GM12878 (cell line): Measurements from ENCODE around the gene NCAM2.

Experiments used
- CBFB ChIP-seq: IDR thresholded peaks from 2 replicates; pipeline ENCODE4 v1.6.1; 2016; ENCODE audit warnings: antibody characterized with exemption, low read depth
- CTCF ChIP-seq, 3 experiments: IDR thresholded peaks in 2 of 3; conservative IDR thresholded peaks in 1 of 3; 2 replicates each; pipeline ENCODE4 v1.5.1; 2011; ENCODE audit warnings: low read depth in 3 of 3, low read length in 3 of 3, mild to moderate bottlenecking in 3 of 3, control low read depth in 2 of 3, moderate library complexity in 2 of 3, inconsistent platforms in 1 of 3, mixed read lengths in 1 of 3; ENCODE audit not compliant: control insufficient read depth in 2 of 3, insufficient read depth in 1 of 3; ENCODE audit errors: extremely low read depth in 1 of 3
- DPF2 ChIP-seq: fragments of 450-650 bp; IDR thresholded peaks from 2 replicates; pipeline ENCODE4 v1.6.1; 2017; ENCODE audit warnings: mild to moderate bottlenecking
- RCOR1 ChIP-seq: conservative IDR thresholded peaks from 2 replicates; pipeline ENCODE4 v1.6.1; 2012; ENCODE audit warnings: low read depth, low read length, improper control_type of control experiment
- SRF ChIP-seq, 2 experiments: IDR thresholded peaks; 2 replicates each; pipeline ENCODE4 v1.6.1; 2011; ENCODE audit warnings: low read depth in 2 of 2, low read length in 2 of 2, mild to moderate bottlenecking in 1 of 2, moderate library complexity in 1 of 2

- TF ChIP-seq CTCF (IDR thresholded peaks at IDR 0.05 in 2 of 3, conservative IDR thresholded peaks at IDR 0.05 in 1 of 3; ENCODE audit: control insufficient read depth in 2 of 3, extremely low read depth in 1 of 3, insufficient read depth in 1 of 3, low read depth in 3 of 3, low read length in 3 of 3) (no peak), RCOR1 (no peak), CBFB (no peak), DPF2 (no peak), SRF (IDR thresholded peaks at IDR 0.05; ENCODE audit: low read depth in 2 of 2, low read length in 2 of 2) (no peak)
Measured at GRCh38 chr21:21097466-21097865, 99.3 kb downstream of the NCAM2 start.
